HG03521 (cell line): ENCODE data around the gene CREB3L2.

Experiments
- ATAC-seq: cut with Tn5 transposase; IDR thresholded peaks from one replicate; pipeline ENCODE4 v1.9.1; 2021; ENCODE audit warnings: mild to moderate bottlenecking, moderate library complexity; ENCODE audit not compliant: unreplicated experiment

CREB3L2 gene

GRCh38 chr7:137953665-137954470 is 48.0 kb downstream of the CREB3L2 start:
- ATAC-seq, result no peak

- no peak for ATAC-seq
Measured at GRCh38 chr7:137953043-137953664, 48.7 kb downstream of the CREB3L2 start.

- no peak for ATAC-seq
Measured at GRCh38 chr7:137952426-137952805, 49.5 kb downstream of the CREB3L2 start.

- no peak for ATAC-seq
Measured at GRCh38 chr7:137951700-137952425, 50.0 kb downstream of the CREB3L2 start.

GRCh38 chr7:137950967-137951366 is 50.9 kb downstream of the CREB3L2 start:
- ATAC-seq, result no peak

- ATAC-seq, result no peak
Measured at GRCh38 chr7:137950263-137950621, 51.6 kb downstream of the CREB3L2 start.

- no peak for ATAC-seq
Measured at GRCh38 chr7:137949416-137950262, 52.2 kb downstream of the CREB3L2 start.

- ATAC-seq, result no peak
Measured at GRCh38 chr7:137948845-137949330, 53.0 kb downstream of the CREB3L2 start.

GRCh38 chr7:137948083-137948844 is 53.6 kb downstream of the CREB3L2 start:
- no peak for ATAC-seq

GRCh38 chr7:137947046-137947445 is 54.8 kb downstream of the CREB3L2 start:
- ATAC-seq, result no peak

- no peak for ATAC-seq
Measured at GRCh38 chr7:137946011-137946410, 55.9 kb downstream of the CREB3L2 start.

GRCh38 chr7:137944168-137944567 is 57.7 kb downstream of the CREB3L2 start:
- ATAC-seq, result no peak

GRCh38 chr7:137943132-137943551 is 58.7 kb downstream of the CREB3L2 start:
- ATAC-seq, result no peak

GRCh38 chr7:137942484-137943115 is 59.3 kb downstream of the CREB3L2 start:
- ATAC-seq, result no peak

GRCh38 chr7:137940656-137941518 is 61.0 kb downstream of the CREB3L2 start:
- no peak for ATAC-seq

GRCh38 chr7:137940218-137940617 is 61.7 kb downstream of the CREB3L2 start:
- no peak for ATAC-seq

- ATAC-seq, result no peak
Measured at GRCh38 chr7:137937202-137937560, 64.7 kb downstream of the CREB3L2 start.

- no peak for ATAC-seq
Measured at GRCh38 chr7:137936509-137937201, 65.2 kb downstream of the CREB3L2 start.
